ENCODE measurements around the gene ERC1.

DNA sequence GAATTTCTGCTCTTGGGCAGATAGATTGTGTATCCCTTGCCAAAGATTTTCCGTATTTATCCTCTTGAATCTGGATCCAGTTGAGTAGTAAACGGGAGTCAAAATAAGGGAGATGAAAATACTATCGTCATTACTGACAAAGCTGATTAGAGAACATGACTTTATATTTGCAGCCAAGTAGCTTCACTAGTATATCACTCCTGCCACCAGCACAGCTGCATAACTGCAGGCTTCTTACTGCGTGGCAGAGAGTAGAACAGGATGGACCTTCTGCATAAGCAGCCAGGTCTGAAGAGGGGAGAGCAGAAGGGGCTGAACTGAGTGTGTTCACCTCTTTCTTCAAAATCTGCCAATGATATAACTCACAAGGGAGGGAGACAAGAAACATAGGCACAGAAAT, 319.6 kb downstream of the ERC1 start:
- TF ChIP-seq GATA2 (IDR thresholded peaks at IDR 0.05; ENCODE audit: low read depth, low read length) = no peak
- TF ChIP-seq GATA3 (IDR thresholded peaks at IDR 0.05; ENCODE audit: low read depth, low read length) = no peak
